Measurements from ENCODE around the gene POLH. TPM values are rescaled to one million over a fixed set of nuclear protein-coding genes. Genes with fewer than 3 reads are reported as not detected.

Gene POLH
- total and polyA plus RNA-seq, 2 donors (not counting 3 experiments of a cell fraction or from before 2014, with no cell fraction given): 9.3 to 36.6 TPM

GRCh38 chr6:43635387-43636307 lies 59.7 kb downstream of the POLH start, which contains the start of gene MAD2L1BP:
MAD2L1BP (plus strand) TSS chr6:43635840; CDS start chr6:43635876, 36 bp downstream.
- Histone ChIP-seq H3K4me2 (ENCODE audit: insufficient read depth, low read length) (peak within 1 kb of the TSS; percentile 86), H3K36me3 (ENCODE audit: control insufficient read depth in 2 of 2, extremely low read depth in 1 of 2, insufficient read depth in 2 of 2, low read length in 2 of 2) (peaks cover 10 to 12% of the 10 kb centered on the region in 2 experiments), H3K79me2 (ENCODE audit: control insufficient read depth, insufficient read depth, low read length) (peaks cover 41% of the 10 kb centered on the region), H3K27ac (ENCODE audit: insufficient read depth, low read depth, low read length) (peak within 1 kb of the TSS; percentile 57), H3K4me3 (replicated peaks in 1 of 3; ENCODE audit: insufficient read depth in 1 of 3, low read depth in 1 of 3, low read length in 3 of 3) (peak within 1 kb of the TSS; percentile 71 to 91 (median 81)), H3K27me3 (ENCODE audit: control insufficient read depth in 2 of 2, insufficient read depth in 2 of 2, low read length in 2 of 2) (no peaks in the 10 kb centered on the region), H3K9me1 (replicated peaks; ENCODE audit: control insufficient read depth, extremely low read depth, insufficient read depth, low read length) (no peaks in the 10 kb centered on the region), H4K20me1 (replicated peaks; ENCODE audit: control insufficient read depth, extremely low read depth, insufficient read depth, low read length) (no peaks in the 10 kb centered on the region), H3K9ac (replicated peaks; ENCODE audit: extremely low read depth, insufficient read depth, low read length) (peak within 1 kb of the TSS; percentile 79), H3K9me3 (replicated peaks; ENCODE audit: control insufficient read depth, insufficient read depth, low read length) (no peaks in the 10 kb centered on the region), H2AFZ (ENCODE audit: low read depth, low read length) (peak within 1 kb of the TSS; percentile 69), H3K4me1 (ENCODE audit: control insufficient read depth, extremely low read depth, insufficient read depth, low read length) (peaks cover 10% of the 10 kb centered on the region)
- peak; percentile 76 for DNase-seq (ENCODE audit: low read depth, low spot score)
- FAIRE-seq: peak; percentile 90
- CTCF ChIA-PET: interaction anchor here (0.8 to 1.5 kb wide), 7 partner anchors 8 to 443 kb away, joined by 3 to 5 read pairs (median 4); partner anchors contain the start of gene RSPH9
- POLR2A ChIA-PET: interaction anchor here (0.6 kb wide), 1 partner anchor 465 kb away, joined by 10 read pairs; no protein-coding TSS in a partner anchor
- dilution Hi-C loops (cut with MboI; ENCODE audit: extremely low pct_ligation_motif_present, low sequenced_read_pairs) (no loop called here), intact Hi-C loops (cut with micrococcal nuclease) (loop anchor here (1.0 kb wide), 1 partner anchor 10 kb away; the partner anchor contains the start of gene RSPH9)
- BruUV-seq (replicated peaks): no TSS peak
- TF ChIP-seq JUN (IDR thresholded peaks at IDR 0.05; ENCODE audit: borderline replicate concordance, insufficient read depth, insufficient read length, low read depth) (no peak), GATA2 (IDR thresholded peaks at IDR 0.05; ENCODE audit: insufficient read depth, insufficient read length, low read depth, low read length) (no peak), FOS (IDR thresholded peaks at IDR 0.05; ENCODE audit: borderline replicate concordance, insufficient read depth, low read length) (no peak), POLR2A (IDR thresholded peaks at IDR 0.05; ENCODE audit: low read depth, low read length) (peak; percentile 98), MYC (IDR thresholded peaks at IDR 0.05; ENCODE audit: low read depth, low read length) (no peak), MAX (IDR thresholded peaks at IDR 0.05; ENCODE audit: insufficient read depth, insufficient read length) (no peak), POLR2AphosphoS5 (IDR thresholded peaks at IDR 0.05; ENCODE audit: insufficient read depth, low read depth, low read length) (peak; percentile 94), EZH2 (IDR thresholded peaks at IDR 0.05; ENCODE audit: borderline replicate concordance, low read depth, low read length, severe bottlenecking) (no peak)
- TF ChIP-seq, protein P1, sequence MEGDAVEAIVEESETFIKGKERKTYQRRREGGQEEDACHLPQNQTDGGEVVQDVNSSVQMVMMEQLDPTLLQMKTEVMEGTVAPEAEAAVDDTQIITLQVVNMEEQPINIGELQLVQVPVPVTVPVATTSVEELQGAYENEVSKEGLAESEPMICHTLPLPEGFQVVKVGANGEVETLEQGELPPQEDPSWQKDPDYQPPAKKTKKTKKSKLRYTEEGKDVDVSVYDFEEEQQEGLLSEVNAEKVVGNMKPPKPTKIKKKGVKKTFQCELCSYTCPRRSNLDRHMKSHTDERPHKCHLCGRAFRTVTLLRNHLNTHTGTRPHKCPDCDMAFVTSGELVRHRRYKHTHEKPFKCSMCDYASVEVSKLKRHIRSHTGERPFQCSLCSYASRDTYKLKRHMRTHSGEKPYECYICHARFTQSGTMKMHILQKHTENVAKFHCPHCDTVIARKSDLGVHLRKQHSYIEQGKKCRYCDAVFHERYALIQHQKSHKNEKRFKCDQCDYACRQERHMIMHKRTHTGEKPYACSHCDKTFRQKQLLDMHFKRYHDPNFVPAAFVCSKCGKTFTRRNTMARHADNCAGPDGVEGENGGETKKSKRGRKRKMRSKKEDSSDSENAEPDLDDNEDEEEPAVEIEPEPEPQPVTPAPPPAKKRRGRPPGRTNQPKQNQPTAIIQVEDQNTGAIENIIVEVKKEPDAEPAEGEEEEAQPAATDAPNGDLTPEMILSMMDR (IDR thresholded peaks at IDR 0.05; ENCODE audit: extremely low read depth in 1 of 2, insufficient read depth in 1 of 2, low read depth in 1 of 2, low read length in 2 of 2): no peak
